H1 (cell line): Measurements from ENCODE around the gene SCYGR1. TPM values are rescaled to one million over a fixed set of nuclear protein-coding genes. Genes with fewer than 3 reads are reported as not detected.

Source experiments
- ASH2L ChIP-seq: fragments of 200-600, 300-600 bp; sonication (generic); IDR thresholded peaks from one replicate; pipeline ENCODE4 v1.7.1; 2017; ENCODE audit warnings: low read length
- TBP ChIP-seq: IDR thresholded peaks from 2 replicates; pipeline ENCODE4 v1.6.1; 2011; ENCODE audit warnings: low read depth, low read length, improper control_type of control experiment
- polyA plus RNA-seq, 7 experiments: library from polyadenylated mRNA; depleted of rRNA in 3 of 7; stranded (reverse) in 5 of 7; unstranded in 2 of 7; fragments of >200 nt in 5 of 7; fragments of 200-250 nt in 2 of 7; gene quantifications; 1 replicate in 5 of 7; 2 replicates in 1 of 7; 4 replicates in 1 of 7; pipeline versions ENCODE4 v1.2.1 to v1.2.3, GENCODE V29; 2011 to 2013; ENCODE audit warnings: missing spikeins in 2 of 7, mixed read lengths in 2 of 7
- total RNA-seq: library from RNA; stranded (reverse); fragmentation: NEBNext Ultra II Directional; extraction: Animal tissue kit (Norgen Biotek cat#: 25700); gene quantifications from 2 replicates; pipeline ENCODE4 v1.2.1, GENCODE V29; 2021
- TF ChIP-seq, protein P1 (sequence below): fragments of 300-600 bp; sonication (generic); IDR thresholded peaks from 2 replicates; pipeline ENCODE4 v1.7.1; 2012; ENCODE audit warnings: low read length, moderate library complexity, mild to moderate bottlenecking, inconsistent platforms; ENCODE audit not compliant: insufficient replicate concordance
- TF ChIP-seq, protein P2 (sequence below): IDR thresholded peaks from 2 replicates; pipeline ENCODE4 v1.6.1; 2012; ENCODE audit warnings: inconsistent platforms

The SCYGR1 gene
- total and polyA plus RNA-seq, 2 of the 8 experiments (the other 6 are each of a cell fraction or from before 2014, with no cell fraction given) = not detected

- TF ChIP-seq, protein P1, sequence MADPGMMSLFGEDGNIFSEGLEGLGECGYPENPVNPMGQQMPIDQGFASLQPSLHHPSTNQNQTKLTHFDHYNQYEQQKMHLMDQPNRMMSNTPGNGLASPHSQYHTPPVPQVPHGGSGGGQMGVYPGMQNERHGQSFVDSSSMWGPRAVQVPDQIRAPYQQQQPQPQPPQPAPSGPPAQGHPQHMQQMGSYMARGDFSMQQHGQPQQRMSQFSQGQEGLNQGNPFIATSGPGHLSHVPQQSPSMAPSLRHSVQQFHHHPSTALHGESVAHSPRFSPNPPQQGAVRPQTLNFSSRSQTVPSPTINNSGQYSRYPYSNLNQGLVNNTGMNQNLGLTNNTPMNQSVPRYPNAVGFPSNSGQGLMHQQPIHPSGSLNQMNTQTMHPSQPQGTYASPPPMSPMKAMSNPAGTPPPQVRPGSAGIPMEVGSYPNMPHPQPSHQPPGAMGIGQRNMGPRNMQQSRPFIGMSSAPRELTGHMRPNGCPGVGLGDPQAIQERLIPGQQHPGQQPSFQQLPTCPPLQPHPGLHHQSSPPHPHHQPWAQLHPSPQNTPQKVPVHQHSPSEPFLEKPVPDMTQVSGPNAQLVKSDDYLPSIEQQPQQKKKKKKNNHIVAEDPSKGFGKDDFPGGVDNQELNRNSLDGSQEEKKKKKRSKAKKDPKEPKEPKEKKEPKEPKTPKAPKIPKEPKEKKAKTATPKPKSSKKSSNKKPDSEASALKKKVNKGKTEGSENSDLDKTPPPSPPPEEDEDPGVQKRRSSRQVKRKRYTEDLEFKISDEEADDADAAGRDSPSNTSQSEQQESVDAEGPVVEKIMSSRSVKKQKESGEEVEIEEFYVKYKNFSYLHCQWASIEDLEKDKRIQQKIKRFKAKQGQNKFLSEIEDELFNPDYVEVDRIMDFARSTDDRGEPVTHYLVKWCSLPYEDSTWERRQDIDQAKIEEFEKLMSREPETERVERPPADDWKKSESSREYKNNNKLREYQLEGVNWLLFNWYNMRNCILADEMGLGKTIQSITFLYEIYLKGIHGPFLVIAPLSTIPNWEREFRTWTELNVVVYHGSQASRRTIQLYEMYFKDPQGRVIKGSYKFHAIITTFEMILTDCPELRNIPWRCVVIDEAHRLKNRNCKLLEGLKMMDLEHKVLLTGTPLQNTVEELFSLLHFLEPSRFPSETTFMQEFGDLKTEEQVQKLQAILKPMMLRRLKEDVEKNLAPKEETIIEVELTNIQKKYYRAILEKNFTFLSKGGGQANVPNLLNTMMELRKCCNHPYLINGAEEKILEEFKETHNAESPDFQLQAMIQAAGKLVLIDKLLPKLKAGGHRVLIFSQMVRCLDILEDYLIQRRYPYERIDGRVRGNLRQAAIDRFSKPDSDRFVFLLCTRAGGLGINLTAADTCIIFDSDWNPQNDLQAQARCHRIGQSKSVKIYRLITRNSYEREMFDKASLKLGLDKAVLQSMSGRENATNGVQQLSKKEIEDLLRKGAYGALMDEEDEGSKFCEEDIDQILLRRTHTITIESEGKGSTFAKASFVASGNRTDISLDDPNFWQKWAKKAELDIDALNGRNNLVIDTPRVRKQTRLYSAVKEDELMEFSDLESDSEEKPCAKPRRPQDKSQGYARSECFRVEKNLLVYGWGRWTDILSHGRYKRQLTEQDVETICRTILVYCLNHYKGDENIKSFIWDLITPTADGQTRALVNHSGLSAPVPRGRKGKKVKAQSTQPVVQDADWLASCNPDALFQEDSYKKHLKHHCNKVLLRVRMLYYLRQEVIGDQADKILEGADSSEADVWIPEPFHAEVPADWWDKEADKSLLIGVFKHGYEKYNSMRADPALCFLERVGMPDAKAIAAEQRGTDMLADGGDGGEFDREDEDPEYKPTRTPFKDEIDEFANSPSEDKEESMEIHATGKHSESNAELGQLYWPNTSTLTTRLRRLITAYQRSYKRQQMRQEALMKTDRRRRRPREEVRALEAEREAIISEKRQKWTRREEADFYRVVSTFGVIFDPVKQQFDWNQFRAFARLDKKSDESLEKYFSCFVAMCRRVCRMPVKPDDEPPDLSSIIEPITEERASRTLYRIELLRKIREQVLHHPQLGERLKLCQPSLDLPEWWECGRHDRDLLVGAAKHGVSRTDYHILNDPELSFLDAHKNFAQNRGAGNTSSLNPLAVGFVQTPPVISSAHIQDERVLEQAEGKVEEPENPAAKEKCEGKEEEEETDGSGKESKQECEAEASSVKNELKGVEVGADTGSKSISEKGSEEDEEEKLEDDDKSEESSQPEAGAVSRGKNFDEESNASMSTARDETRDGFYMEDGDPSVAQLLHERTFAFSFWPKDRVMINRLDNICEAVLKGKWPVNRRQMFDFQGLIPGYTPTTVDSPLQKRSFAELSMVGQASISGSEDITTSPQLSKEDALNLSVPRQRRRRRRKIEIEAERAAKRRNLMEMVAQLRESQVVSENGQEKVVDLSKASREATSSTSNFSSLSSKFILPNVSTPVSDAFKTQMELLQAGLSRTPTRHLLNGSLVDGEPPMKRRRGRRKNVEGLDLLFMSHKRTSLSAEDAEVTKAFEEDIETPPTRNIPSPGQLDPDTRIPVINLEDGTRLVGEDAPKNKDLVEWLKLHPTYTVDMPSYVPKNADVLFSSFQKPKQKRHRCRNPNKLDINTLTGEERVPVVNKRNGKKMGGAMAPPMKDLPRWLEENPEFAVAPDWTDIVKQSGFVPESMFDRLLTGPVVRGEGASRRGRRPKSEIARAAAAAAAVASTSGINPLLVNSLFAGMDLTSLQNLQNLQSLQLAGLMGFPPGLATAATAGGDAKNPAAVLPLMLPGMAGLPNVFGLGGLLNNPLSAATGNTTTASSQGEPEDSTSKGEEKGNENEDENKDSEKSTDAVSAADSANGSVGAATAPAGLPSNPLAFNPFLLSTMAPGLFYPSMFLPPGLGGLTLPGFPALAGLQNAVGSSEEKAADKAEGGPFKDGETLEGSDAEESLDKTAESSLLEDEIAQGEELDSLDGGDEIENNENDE = no peak
- TF ChIP-seq TBP (no peak), ASH2L (no peak)
- TF ChIP-seq, protein P2, sequence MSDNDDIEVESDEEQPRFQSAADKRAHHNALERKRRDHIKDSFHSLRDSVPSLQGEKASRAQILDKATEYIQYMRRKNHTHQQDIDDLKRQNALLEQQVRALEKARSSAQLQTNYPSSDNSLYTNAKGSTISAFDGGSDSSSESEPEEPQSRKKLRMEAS = no peak
Measured at GRCh38 chr2:227398684-227399670, 11.2 kb upstream of the SCYGR1 start (continued).
